ENCODE measurements around the gene RRAD.

GRCh38 chr16:66908116-66908515 is 17.2 kb downstream of the RRAD start:
- no peak for TF ChIP-seq CTCF (IDR thresholded peaks at IDR 0.05)
- TF ChIP-seq POLR2A (IDR thresholded peaks at IDR 0.05): no peak
